ENCODE results near the gene DKK3. TPM values are rescaled to one million over a fixed set of nuclear protein-coding genes. Genes with fewer than 3 reads are reported as not detected.

The DKK3 gene
- total RNA-seq, 1 experiment from 2014 or later: 46.5 TPM

DNA sequence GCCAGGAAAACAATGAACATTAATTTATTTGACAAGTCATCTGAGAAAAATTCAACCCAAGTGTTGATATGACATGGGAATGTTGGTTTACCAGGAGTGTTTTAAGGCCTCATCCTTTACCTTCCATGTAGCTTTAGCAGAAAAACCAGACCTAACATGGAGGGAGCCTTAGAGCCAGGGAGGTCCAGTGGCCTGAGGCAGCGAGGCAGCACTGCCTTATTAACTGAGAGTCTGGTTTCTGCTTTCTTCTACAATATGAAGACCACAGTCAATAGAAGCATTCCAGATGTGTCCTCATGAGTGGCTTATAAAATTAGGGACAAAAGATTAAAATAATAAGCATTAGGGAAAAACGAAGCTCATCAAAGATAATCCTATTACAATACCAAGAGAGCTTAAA lies 61.5 kb downstream of the DKK3 start:
- no peak for DNase-seq (ENCODE audit: low read depth)

DNA sequence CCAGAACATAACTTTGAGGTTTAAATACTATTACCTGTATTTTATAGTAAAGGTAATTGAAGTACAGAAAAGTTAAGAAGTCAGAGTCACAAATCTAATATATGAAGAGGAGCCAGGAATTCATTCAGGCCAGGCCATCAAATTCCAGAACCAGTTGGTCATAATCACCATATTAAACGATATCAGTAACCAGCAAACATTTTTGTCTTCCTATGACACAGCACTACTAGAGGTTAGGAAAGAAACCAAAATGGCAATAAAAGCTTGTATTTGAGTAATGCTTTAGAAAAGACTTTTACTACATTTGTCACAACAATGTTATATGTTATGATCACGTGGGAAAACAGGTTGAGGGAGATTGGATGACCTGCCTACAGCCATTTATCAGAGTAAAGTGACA lies 62.2 kb downstream of the DKK3 start:
- no peak for DNase-seq (ENCODE audit: low read depth)

DNA sequence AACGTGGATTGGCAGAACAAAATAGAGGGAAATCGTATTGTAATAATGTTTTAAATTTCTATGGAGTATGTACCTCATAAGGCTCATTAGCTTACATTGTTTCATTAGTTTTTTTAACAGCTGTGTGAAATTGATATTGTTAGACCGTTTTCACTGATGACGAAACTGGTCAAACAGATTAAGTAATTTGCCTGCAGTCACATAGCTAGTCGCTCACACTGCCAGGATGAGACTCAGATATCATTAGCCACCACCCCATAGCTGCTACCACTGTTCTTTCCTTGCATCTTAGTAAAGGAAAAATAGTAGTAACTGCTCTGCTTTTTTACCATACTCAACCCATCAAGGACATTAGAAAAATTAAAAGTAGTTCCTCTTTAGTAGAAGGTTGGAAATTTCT lies 64.0 kb downstream of the DKK3 start:
- no peak for DNase-seq (ENCODE audit: low read depth)

DNA sequence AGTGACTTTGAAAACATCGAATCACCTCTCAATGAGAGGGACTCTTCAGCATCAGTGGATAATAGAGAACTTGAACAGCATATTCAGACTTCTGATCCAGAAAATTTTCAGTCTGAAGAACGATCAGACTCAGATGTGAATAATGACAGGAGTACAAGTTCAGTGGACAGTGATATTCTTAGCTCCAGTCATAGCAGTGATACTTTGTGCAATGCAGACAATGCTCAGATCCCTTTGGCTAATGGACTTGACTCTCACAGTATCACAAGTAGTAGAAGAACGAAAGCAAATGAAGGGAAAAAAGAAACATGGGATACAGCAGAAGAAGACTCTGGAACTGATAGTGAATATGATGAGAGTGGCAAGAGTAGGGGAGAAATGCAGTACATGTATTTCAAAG lies 65.8 kb downstream of the DKK3 start:
- no peak for DNase-seq (ENCODE audit: low read depth)

DNA sequence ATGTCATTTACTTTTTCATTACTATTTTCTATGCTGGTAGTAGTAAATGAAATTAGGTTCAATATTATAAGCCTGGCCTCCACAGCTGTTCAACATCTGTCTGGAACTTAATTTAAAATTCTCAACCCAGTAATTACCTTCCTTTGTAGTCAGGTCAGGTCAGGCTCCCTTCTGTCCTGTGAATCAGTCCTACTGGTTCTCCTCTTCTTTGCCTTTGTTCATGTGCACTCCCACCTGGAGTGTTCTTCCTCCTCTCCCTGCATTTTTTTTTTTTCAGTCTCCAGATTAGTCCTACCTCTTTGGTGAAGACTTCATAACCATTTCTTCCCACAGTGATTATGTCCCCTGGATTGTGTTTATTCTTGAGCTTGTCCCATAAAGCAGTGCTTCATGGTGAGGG lies 67.9 kb downstream of the DKK3 start:
- no peak for DNase-seq (ENCODE audit: low read depth)

DNA sequence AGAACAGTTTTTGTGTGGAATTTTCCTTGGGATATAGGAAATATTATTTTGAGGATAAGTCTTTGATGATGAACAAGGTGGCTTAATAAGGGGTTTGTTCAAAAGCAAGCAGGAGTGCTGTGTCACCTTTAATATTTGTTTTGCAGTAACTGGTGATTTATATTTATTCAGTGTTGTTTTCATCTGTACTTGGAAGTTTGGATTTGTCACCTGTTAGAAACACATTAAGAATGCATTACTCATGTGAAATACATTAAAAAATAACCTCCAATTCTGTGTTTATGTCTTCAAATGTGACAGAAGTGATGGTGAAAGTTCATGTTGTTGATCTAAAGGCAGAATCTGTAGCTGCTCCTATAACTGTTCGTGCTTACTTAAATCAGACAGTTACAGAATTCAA lies 70.5 kb downstream of the DKK3 start:
- DNase-seq (ENCODE audit: low read depth): no peak

DNA sequence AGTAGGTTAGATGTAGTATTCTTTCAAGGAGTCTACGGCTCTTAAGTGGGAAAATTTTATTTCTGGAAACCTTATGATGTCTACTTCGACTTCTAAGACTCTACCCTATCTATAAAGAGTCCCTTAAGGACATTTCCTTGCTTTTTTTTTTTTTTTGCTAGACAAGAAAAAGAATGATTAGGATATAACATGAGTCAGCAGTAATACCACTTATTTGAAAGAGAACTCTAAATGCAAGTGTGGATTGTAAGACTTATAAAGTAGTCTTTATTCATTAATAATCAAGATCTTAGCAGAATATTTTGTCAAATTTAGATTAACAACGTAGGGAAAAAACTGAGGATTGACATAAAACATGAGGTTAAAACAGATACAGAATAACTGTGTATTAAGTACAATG lies 71.0 kb downstream of the DKK3 start:
- no peak for DNase-seq (ENCODE audit: low read depth)

DNA sequence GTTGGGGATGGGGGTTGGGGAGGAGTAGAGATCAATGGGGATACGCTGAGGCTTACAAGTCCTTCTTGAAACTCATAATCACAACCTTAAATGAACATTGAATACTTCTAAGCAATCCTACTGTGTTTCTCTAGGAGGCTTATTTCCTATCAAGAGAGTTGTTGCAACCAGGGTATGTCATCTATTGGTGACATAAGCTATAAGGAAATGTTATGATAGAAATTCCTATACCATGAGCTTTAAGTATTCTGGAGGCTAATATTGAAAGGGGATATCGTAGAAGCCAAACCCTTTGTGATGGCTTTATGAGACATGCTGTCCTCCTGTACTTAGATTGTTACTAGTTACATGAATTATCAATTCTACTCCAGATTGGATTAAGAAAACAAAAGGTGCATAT lies 72.9 kb downstream of the DKK3 start:
- DNase-seq (ENCODE audit: low read depth): no peak

DNA sequence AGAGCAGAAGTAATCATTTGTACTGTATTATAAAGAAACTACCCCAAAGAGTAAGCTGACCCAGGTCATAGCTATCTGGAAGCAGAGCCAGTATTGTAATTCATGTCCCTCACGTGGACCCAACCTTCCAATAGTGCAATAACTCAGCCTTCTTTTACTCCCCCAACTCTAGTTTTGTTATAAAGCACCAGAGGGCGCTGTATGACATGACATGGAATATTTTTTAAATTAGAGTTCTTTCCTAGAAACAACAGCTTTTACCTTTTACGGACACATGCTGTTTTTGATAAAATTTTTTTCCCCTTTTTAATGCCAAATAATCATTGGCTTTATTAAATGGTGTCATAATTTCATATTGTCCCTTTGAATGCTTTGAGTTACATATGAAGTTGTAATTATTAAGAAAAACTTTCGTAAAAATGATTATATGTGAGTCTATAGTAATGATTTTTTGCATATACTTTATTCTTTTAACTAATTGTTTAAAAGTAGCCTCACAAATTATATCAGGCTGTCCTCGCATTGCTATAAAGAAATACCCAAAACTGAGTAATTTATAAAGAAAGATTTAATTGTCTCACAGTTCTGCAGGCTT lies 76.9 kb downstream of the DKK3 start:
- peak; percentile 49 for DNase-seq (ENCODE audit: low read depth)

DNA sequence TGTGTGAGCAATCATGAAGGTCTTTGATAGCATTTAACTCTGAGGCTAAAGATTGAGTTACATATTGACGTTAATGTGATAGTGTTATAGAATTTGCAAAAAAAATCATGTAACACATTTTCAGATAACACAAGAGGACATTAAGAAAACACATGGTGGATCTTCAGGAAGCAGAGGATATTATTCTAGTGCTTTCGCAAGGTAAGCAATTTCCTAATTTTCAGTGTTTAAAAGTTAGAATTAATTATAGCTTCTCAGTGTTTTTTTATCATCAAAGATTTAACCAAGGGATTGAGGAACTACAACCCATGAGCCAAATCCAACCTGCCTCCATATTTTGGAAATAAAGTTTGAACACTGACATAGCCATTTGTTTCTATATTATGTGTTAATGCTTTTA lies 78.5 kb downstream of the DKK3 start:
- no peak for DNase-seq (ENCODE audit: low read depth)

DNA sequence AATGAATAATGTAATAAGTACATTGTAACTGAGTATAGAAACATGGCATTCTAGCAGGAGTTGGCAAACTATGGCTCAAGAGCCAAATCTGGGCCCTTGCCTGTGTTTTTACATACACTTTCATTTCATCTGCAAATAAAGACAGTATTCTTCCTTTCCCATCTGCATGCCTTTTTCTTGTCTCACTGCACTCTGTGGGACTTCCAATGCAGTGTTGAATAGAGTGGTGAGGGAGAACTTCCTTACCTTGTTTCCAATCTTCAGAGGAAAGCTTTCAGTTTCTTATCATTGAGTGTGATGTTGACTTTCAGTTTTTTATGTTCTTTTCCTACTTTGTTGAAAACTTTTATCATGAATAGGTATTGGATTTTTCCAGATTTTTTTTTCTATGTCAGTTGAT lies 84.6 kb downstream of the DKK3 start:
- DNase-seq (ENCODE audit: low read depth): no peak

DNA sequence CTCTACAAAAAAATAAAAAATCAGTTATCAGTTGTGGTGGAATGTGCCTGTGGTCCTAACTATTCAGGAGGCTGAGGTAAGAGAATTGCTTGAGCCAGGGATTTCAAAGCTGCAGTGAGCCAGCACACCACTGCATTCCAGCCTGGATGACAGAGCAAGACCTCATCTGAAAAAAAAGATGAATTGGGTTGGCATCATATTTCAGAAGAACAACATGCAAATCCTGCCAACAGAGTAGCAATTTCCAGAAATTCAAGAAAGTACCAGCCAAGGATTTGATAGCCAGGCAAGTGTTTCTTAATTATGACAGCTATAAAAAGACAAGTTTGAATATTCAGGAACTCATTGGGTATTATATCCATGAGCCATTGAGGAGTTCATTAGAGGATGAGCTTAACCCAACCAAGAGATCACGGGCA lies 91.4 kb downstream of the DKK3 start:
- peak; percentile 69 for DNase-seq (ENCODE audit: low read depth)

DNA sequence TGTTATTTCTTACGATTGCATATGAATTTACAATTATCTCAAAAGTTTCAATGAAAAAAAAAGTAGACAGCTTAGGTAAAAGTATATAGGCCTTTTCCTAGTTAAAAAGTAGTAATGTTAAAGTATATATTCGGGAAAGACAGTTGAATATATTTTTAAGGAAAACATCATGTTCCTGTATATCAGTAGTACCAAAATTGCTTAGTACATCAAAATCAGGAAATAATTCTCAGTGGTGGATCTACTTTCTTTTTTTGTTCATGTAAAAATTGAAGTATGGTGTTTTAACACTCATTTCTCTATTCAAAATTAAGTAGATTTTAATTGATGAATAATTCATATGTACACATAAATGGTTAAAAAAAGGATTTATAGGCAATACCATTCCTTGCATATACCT lies 92.8 kb downstream of the DKK3 start:
- DNase-seq (ENCODE audit: low read depth): no peak

DNA sequence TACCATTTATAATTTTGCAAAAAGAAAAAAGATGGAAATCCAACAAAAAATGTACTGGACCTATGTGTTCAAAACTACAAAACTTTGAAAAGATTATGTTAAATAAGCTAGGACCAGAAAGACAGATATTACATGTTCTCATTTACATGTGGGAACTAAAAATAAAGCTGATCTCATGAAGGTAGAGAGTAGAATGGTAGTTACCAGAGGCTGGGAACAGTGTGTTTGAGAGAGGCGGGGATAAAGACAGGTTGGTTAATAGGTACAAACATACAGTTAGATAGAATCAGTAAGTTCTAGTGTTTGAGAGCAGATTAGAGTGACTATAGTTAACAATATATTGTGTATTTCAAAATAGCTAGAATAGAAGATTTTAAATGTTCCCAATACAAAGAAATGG lies 95.0 kb downstream of the DKK3 start:
- no peak for DNase-seq (ENCODE audit: low read depth)

Other genes starting within 250 kb of the DKK3 start
- 32.9 and 34.5 TPM in 2 replicates for gene USP47, start 166.7 kb downstream of the DKK3 start, total RNA-seq (2014; rRNA removed; shearing (Covaris generic))
- 135 and 178 TPM in 2 replicates for gene MICAL2, start 102.0 kb upstream of the DKK3 start, total RNA-seq (2014; rRNA removed; shearing (Covaris generic))